ENCODE measurements around the gene WFDC13. TPM values are rescaled to one million over a fixed set of nuclear protein-coding genes. Genes with fewer than 3 reads are reported as not detected.
"Not testable (repeated sequence)": the region's sequence is repeated elsewhere in the genome, so short reads cannot be mapped to it uniquely, and the experiment has no call there.

WFDC13 gene
- total and polyA plus RNA-seq, 4 donors: 0.03 to 0.17 (median 0.10) TPM; not detected in 1

DNA sequence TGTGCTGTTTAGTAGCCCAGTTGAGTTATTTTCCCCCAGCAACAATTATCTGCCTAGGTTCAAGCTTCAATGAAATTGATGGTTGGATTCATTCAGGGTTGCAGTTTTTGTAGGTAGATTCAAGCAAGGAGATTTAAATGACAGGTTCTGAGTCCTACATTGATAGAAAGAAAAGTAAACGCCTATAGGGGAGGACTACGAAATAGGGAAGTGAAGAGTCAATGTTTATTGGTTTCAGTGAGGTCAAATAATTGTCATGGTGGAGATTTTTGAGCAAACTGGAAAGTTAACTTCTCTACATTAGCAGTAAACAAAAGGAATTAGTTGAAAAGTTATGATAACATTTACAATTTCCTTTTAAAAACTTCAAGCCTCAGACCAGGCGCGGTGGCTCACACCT is 734 bp upstream of the WFDC13 start:
- no peak for TF ChIP-seq CTCF (IDR thresholded peaks at IDR 0.05; ENCODE audit: control extremely low read depth, extremely low read depth)
- Histone ChIP-seq H3K27ac (ENCODE audit: low read depth in 1 of 2, low read length in 1 of 2) (no peak overlapping the region), H3K4me1 (ENCODE audit: control insufficient read depth in 5 of 5, insufficient read depth in 5 of 5, low read length in 5 of 5) (peaks cover 0 to 2% (median 0%) of the 10 kb centered on the region in 5 donors), H3K27me3 (ENCODE audit: control insufficient read depth in 3 of 3, insufficient read depth in 3 of 3, low read length in 2 of 3) (no peaks in the 10 kb centered on the region), H3K36me3 (ENCODE audit: control insufficient read depth in 4 of 4, insufficient read depth in 4 of 4, low read length in 4 of 4) (no peaks in the 10 kb centered on the region), H3K4me3 (no peak overlapping the region), H3K9ac (ENCODE audit: insufficient read depth in 1 of 2, low read length in 2 of 2) (no peak overlapping the region), H3K9me3 (ENCODE audit: control insufficient read depth in 4 of 4, insufficient read depth in 3 of 4, low read length in 3 of 4) (peaks cover 0 to 2% (median 0%) of the 10 kb centered on the region in 4 donors)
- ATAC-seq (ENCODE audit: insufficient read depth, low FRiP score) (no peak), DNase-seq (no peak)
- WGBS, 2 donors: 60 to 80% methylated on average over 4 of the region's 4 CpGs

DNA sequence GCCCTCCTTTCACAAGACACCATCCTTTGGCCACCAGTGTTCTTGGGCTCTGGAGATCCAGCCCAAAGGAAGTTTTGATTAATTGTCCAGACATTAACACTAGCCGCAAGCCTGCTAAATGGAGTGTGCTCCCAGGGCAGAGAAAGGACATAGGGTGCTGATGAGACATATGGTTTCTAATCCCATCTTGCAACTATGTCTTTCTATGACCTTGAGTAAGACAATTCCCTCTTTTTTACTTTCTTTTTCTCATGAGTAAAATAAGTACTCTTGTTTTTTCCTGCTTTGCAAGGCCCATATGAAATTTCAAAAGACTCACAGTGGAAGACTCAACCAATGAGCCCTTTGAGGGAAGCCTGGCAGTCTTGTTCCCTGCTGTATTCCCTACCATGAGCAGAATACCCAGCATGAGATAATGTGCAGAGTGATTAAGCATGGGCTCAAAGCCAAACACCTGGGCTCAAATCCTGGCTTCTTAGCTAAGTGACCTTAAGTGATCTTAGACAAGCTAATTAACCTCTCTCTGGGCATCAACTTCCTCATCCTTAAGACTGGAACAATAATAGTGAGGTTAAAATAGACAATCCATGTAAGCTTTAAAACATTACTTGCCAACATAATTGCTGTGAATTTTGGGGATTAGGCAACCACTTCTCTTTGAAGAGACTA is 3.3 kb downstream of the WFDC13 start, which contains the start of gene WFDC10B:
Gene WFDC10B (minus strand): TSS at position 51 of the 669 bp plus-strand sequence. CDS start 19,027 bp downstream, outside the sequence.
- Histone ChIP-seq H3K4me1 (ENCODE audit: control insufficient read depth in 5 of 5, insufficient read depth in 5 of 5, low read length in 5 of 5) (peaks cover 0 to 2% (median 0%) of the 10 kb centered on the region in 5 donors), H3K9me3 (ENCODE audit: control insufficient read depth in 4 of 4, insufficient read depth in 3 of 4, low read length in 3 of 4) (peaks cover 0 to 2% (median 0%) of the 10 kb centered on the region in 4 donors), H3K27me3 (ENCODE audit: control insufficient read depth in 3 of 3, insufficient read depth in 3 of 3, low read length in 2 of 3) (no peaks in the 10 kb centered on the region), H3K27ac (ENCODE audit: low read depth in 1 of 2, low read length in 1 of 2) (no peak within 1 kb of the TSS), H3K4me3 (no peak within 1 kb of the TSS), H3K36me3 (ENCODE audit: control insufficient read depth in 4 of 4, insufficient read depth in 4 of 4, low read length in 4 of 4) (no peaks in the 10 kb centered on the region), H3K9ac (ENCODE audit: insufficient read depth in 1 of 2, low read length in 2 of 2) (no peak within 1 kb of the TSS)
- no peak for TF ChIP-seq CTCF (IDR thresholded peaks at IDR 0.05; ENCODE audit: control extremely low read depth, extremely low read depth)
- peak in 2 of 3 donors; percentile 9 to 34 for DNase-seq
- WGBS, 2 donors: 83 to 91% methylated on average over 1 of the region's 1 CpG
- ATAC-seq (ENCODE audit: insufficient read depth, low FRiP score): no peak

- DNase-seq; H3K36me3 ChIP-seq (ENCODE audit: control insufficient read depth in 4 of 4, insufficient read depth in 4 of 4, low read length in 4 of 4); H3K9me3 ChIP-seq (ENCODE audit: control insufficient read depth in 4 of 4, insufficient read depth in 3 of 4, low read length in 3 of 4); ATAC-seq (ENCODE audit: insufficient read depth, low FRiP score); H3K4me1 ChIP-seq (ENCODE audit: control insufficient read depth in 5 of 5, insufficient read depth in 5 of 5, low read length in 5 of 5); H3K27me3 ChIP-seq (ENCODE audit: control insufficient read depth in 3 of 3, insufficient read depth in 3 of 3, low read length in 2 of 3); H3K27ac ChIP-seq (ENCODE audit: low read depth in 1 of 2, low read length in 1 of 2); H3K9ac ChIP-seq (ENCODE audit: insufficient read depth in 1 of 2, low read length in 2 of 2); H3K4me3 ChIP-seq: not testable (repeated sequence)
Observed at GRCh38 chr20:45716141-45716688, 14.4 kb downstream of the WFDC13 start.

- H3K4me1 ChIP-seq (ENCODE audit: control insufficient read depth in 5 of 5, insufficient read depth in 5 of 5, low read length in 5 of 5): no peaks in the 10 kb centered on the region
- WGBS, 2 donors: 88 to 91% methylated on average over 1 of the region's 1 CpG
- ATAC-seq (ENCODE audit: insufficient read depth, low FRiP score): no peak
- H3K4me3 ChIP-seq: no peak within 1 kb of the TSS
- no peak for TF ChIP-seq CTCF (IDR thresholded peaks at IDR 0.05; ENCODE audit: control extremely low read depth, extremely low read depth)
- no peaks in the 10 kb centered on the region for H3K27me3 ChIP-seq (ENCODE audit: control insufficient read depth in 3 of 3, insufficient read depth in 3 of 3, low read length in 2 of 3)
- no peak within 1 kb of the TSS for H3K27ac ChIP-seq (ENCODE audit: low read depth in 1 of 2, low read length in 1 of 2)
- DNase-seq: no peak
- H3K9ac ChIP-seq (ENCODE audit: insufficient read depth in 1 of 2, low read length in 2 of 2): no peak within 1 kb of the TSS
- no peaks in the 10 kb centered on the region for H3K36me3 ChIP-seq (ENCODE audit: control insufficient read depth in 4 of 4, insufficient read depth in 4 of 4, low read length in 4 of 4)
- H3K9me3 ChIP-seq (ENCODE audit: control insufficient read depth in 4 of 4, insufficient read depth in 3 of 4, low read length in 3 of 4): no peaks in the 10 kb centered on the region
Observed at GRCh38 chr20:45722047-45722446, 20.2 kb downstream of the WFDC13 start, which contains the start of gene SPINT4. SPINT4 (plus strand) TSS chr20:45722347; CDS start chr20:45722368, 21 bp downstream.

Data from lung (tissue), 12 donors.